HG03108 (cell line): ENCODE measurements around the gene TBCC.
"Not testable (repeated sequence)": the region's sequence is repeated elsewhere in the genome, so short reads cannot be mapped to it uniquely, and the experiment has no call there.

Experiments
- ATAC-seq: cut with Tn5 transposase; IDR thresholded peaks from one replicate; pipeline ENCODE4 v1.9.1; 2021; ENCODE audit warnings: moderate library complexity; ENCODE audit not compliant: unreplicated experiment

TBCC gene

GRCh38 chr6:42735976-42736375, 9.9 kb downstream of the TBCC start:
- no peak for ATAC-seq

GRCh38 chr6:42733867-42734481, 11.9 kb downstream of the TBCC start:
- ATAC-seq = not testable (repeated sequence)

- ATAC-seq = no peak
These were observed 16.2 kb downstream of the TBCC start for GRCh38 chr6:42729731-42730130.

- ATAC-seq = no peak
These were observed 18.3 kb downstream of the TBCC start for GRCh38 chr6:42727627-42728026.

- ATAC-seq = peak; percentile 12
These were observed 18.8 kb downstream of the TBCC start for GRCh38 chr6:42727087-42727611.

GRCh38 chr6:42726485-42727086, 19.3 kb downstream of the TBCC start:
- peak; percentile 84 for ATAC-seq

- no peak for ATAC-seq
These were observed 19.9 kb downstream of the TBCC start for GRCh38 chr6:42726026-42726425.

GRCh38 chr6:42724825-42725224, 21.1 kb downstream of the TBCC start:
- no peak for ATAC-seq

- ATAC-seq = no peak
These were observed 23.4 kb downstream of the TBCC start, which contains the start of gene PRPH2 for GRCh38 chr6:42722497-42722896. Gene PRPH2 (minus strand): TSS chr6:42722597. CDS start chr6:42722334, 263 bp downstream.

GRCh38 chr6:42720739-42721138, 25.2 kb downstream of the TBCC start:
- ATAC-seq = no peak

GRCh38 chr6:42715871-42716270, 30.0 kb downstream of the TBCC start:
- ATAC-seq = no peak

- no peak for ATAC-seq
These were observed 31.7 kb downstream of the TBCC start for GRCh38 chr6:42714098-42714761.

GRCh38 chr6:42711930-42712329, 34.0 kb downstream of the TBCC start:
- ATAC-seq = no peak

GRCh38 chr6:42710316-42710715, 35.6 kb downstream of the TBCC start:
- ATAC-seq = no peak

- ATAC-seq = no peak
These were observed 36.0 kb downstream of the TBCC start for GRCh38 chr6:42709871-42710270.

GRCh38 chr6:42708096-42708495, 37.8 kb downstream of the TBCC start:
- ATAC-seq = no peak

- no peak for ATAC-seq
These were observed 38.3 kb downstream of the TBCC start for GRCh38 chr6:42707595-42707994.

- no peak for ATAC-seq
These were observed 40.9 kb downstream of the TBCC start for GRCh38 chr6:42704937-42705374.

GRCh38 chr6:42704251-42704936, 41.5 kb downstream of the TBCC start:
- no peak for ATAC-seq

- ATAC-seq = not testable (repeated sequence)
These were observed 43.1 kb downstream of the TBCC start for GRCh38 chr6:42702786-42703185.

- no peak for ATAC-seq
These were observed 43.7 kb downstream of the TBCC start for GRCh38 chr6:42702200-42702599.
